Activated T-cell treated with anti-CD3 and anti-CD28 coated beads, Interleukin-2, amount 50 U/mL, for 1 hour (primary cell): ENCODE measurements around the gene EIF2S3.
"Not testable (repeated sequence)": the region's sequence is repeated elsewhere in the genome, so short reads cannot be mapped to it uniquely, and the experiment has no call there.

Experiments
- DNase-seq: peaks from one replicate; pipeline ENCODE4 v3.0.0-alpha.2; 2020

EIF2S3 gene

GRCh38 chrX:24054182-24055042 is at the start of gene EIF2S3:
Gene EIF2S3 (plus strand): TSS chrX:24054956. CDS start chrX:24054969, 13 bp downstream.
- DNase-seq: peak; percentile 91

DNA sequence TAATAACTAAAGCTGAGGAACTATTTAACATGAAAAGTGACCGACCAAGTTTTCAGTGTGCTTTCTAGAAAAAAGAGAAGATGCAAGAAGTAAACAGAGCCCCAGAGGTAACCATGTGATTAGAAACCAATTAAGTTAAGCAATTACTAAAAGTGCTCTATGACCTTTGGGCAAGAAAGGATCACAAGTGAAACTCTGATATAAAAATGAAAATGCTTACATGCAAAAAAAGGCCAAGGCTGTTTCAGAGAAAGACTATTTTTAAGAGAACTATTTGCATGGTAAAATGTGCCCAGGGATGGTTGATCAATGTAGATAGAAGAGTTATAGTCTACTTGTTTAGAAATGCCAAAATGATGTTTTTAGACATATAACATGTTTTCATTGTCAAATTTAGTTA is 49.7 kb upstream of the EIF2S3 start:
- DNase-seq: no peak

GRCh38 chrX:24005867-24006266 is 48.9 kb upstream of the EIF2S3 start:
- DNase-seq: no peak

- DNase-seq: no peak
These were observed 42.5 kb upstream of the EIF2S3 start for GRCh38 chrX:24012266-24012665.

GRCh38 chrX:24014388-24015018 is 40.3 kb upstream of the EIF2S3 start:
- peak; percentile 19 for DNase-seq

DNA sequence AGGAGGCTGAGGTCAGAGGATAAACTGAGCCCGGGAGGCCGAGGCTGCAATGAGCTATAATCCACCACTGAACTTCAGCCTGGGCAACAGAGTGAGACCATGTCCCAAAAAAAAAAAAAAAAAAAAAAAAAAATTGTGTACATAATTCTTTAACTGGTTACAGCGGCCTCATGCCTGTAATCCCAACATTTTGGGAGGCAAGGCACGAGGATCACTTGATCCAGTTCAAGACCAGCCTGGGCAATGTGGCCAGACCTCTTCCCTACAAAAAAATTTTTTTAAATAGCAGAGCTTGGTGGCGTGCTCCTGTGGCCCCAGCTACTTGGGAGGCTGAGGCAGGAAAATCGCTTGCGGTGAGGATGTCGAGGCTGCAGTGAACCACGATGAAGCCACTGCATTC is 37.1 kb upstream of the EIF2S3 start:
- DNase-seq: no peak

DNA sequence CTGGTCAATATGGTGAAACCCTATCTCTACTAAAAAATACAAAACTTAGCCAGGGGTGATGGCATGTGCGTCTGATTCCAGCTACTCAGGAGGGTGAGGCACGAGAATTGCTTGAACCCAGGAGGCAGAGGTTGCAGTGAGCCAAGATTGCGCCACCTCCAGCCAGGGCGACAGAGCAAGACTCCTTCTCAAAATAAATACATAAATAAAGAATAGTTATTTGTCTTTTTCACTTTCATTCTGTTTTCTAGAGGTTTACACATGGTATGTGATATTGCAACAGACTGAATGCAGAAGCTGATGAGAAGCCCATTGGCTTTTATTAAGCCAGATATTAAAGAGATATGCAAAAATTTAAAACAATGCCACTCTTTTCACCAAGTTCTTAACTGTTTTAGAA is 35.9 kb upstream of the EIF2S3 start:
- no peak for DNase-seq

GRCh38 chrX:24019448-24019847 is 35.3 kb upstream of the EIF2S3 start:
- DNase-seq: no peak

DNA sequence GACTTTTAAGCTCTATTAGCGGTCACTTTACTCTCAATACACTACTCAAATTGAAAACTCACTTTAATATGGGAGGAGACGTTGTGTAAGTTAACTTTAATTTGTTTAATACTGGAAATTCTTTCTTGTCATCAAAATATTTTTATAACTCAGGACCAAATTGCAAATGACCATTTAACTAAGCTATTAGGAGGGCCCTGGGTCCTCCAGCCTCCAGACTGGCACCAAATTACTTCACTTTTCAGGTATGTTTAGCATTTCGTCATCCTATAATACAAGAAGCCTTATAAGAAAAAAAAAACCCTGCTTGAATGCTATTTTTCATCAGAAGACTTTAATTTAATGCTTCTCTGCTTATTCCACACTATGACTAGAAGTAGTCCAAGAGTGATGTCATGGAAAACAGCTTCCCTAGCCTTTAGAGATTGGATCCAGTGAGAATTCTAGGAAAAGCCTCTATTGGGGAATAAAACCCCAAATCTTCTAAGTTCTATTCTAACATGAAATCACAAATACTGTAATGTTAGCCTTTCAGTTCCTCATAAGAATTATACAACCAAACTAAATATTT is 34.4 kb upstream of the EIF2S3 start:
- DNase-seq: no peak

DNA sequence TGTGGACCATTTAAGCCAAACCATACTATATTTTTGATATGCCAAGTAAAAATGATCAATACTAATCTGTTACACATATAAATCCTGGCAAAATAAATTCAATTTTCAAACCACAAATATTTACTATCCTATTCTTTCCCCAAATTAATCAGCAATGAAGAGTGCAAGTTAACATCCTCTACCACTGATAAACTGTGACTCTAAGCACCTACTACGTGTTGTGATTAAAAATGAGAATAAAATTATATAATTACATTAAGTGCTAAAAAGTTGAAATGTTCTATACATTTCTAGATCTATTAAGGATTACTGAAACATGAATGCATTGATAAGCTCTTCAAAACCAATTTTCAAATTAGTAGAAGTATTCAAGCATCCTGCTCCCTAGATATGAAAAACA is 31.2 kb upstream of the EIF2S3 start:
- no peak for DNase-seq

DNA sequence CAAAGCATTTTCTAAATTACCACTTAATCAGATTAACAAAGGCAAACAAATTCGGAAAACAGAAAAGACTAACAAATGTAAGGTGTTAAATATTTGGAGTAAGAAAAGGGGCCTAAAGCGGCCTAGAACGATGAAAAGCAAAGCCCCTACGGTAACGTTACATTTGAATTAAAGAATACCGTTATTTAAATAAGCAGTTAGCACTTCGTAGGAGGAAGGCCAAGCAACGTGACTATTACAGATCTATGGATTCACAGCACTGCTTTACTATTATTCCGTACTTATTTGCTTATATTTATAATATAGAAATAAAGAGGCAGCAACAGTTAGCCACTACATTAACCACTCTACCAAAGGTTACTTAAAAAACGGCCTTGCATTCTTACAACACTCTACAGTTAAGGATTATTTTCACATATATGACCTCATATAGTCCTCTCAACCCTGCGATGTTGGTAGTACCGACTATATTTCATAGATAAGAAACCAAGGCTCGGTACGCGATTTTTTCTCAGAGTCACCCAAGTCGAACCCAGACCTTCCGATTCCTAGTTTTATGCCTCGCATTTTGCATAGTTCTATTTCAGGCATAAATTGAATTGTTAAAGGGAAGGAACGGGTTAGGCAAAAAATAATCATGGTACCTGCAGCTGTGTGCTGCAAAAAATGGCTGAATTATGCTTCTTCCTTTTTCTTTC is 30.6 kb upstream of the EIF2S3 start:
- no peak for DNase-seq

GRCh38 chrX:24024819-24025740 is 29.7 kb upstream of the EIF2S3 start:
- DNase-seq: peak; percentile 83

GRCh38 chrX:24025741-24026403 is 28.9 kb upstream of the EIF2S3 start:
- DNase-seq: no peak

- DNase-seq: no peak
These were observed 28.3 kb upstream of the EIF2S3 start for GRCh38 chrX:24026432-24026831.

- DNase-seq: no peak
These were observed 27.7 kb upstream of the EIF2S3 start, which contains the start of gene KLHL15 for GRCh38 chrX:24027086-24027485. Gene KLHL15 (minus strand): TSS chrX:24027186. CDS start chrX:24006693, 20,493 bp downstream.

DNA sequence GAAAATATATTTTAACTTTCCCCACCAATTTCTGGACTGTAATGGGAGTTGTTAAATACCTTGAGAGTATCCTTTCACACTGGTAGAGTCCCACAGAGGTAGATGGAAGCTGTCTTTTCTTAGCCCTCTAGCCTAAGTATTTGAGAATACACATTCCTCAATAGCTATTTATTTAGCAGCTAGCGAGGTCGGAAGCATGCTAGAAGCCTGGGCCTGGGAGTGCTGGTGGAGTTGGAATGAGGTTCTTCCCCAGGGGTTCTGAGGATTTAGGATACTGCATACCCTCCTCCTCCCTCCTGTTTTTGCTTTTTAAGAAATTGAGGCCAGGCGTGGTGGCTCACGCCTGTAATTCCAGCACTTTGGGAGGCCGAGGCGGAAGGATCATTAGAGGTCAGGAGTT is 26.8 kb upstream of the EIF2S3 start:
- DNase-seq: no peak

DNA sequence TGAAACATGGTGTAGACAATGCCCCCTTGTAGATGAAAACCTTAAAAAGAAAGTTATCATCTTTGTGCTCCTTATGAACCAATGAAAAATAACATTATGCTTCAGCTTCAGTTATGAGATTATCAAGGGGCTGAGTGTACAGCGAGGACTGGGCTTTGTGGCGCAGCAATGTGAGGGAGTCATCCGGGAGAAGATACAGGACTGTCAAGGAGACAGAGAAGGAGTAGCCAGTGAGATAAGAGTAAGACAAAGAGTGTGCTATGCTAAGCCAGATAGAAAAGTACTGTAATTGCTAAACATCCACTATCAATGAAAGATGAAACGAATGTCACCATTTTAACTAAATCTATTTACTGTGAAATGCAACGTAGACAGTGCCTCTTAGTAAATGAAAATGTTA is 24.2 kb upstream of the EIF2S3 start:
- no peak for DNase-seq

GRCh38 chrX:24034485-24034884 is 20.3 kb upstream of the EIF2S3 start:
- no peak for DNase-seq

DNA sequence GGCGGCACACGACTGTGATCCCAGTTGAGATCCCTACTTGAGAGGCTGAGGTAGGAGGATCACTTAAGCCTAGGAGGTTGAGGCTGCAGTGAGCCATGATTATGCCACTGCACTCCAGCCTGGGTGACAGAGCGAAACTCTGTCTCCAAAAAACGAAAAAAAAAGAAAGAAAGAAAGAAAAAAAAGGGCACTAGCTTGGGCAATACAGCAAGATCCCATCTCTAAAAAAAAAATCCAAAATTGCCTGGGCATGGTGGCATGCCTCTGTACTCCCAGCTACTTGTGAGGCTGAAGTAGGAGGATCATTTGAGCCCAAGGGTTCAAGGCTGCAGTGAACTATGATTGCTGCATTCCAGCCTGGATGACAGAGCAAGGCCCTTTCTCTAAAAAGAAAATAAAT is 17.0 kb upstream of the EIF2S3 start:
- no peak for DNase-seq

DNA sequence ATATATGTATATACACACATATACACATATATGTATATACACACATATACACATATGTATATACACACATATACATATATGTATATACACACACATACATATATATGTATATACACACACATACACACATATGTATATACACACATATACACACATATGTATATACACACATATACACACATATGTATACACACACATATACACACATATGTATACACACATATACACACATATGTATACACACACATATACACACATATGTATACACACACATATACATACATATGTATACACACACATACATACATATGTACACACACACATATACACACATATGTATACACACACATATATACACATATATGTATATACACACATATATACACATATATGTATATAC is 8.7 kb upstream of the EIF2S3 start:
- not testable (repeated sequence) for DNase-seq

- DNase-seq: not testable (repeated sequence)
These were observed 5.1 kb upstream of the EIF2S3 start for GRCh38 chrX:24049643-24050042.
